Hepatocyte (in vitro differentiated cells): ENCODE data around the gene CBR3.

Experiments
- CTCF ChIP-seq: fragments of 200-600 bp; sonication (generic); IDR thresholded peaks from 2 replicates; pipeline ENCODE4 v1.5.1; 2016; ENCODE audit warnings: antibody characterized with exemption, mild to moderate bottlenecking; ENCODE audit not compliant: poor library complexity
- EZH2 ChIP-seq: fragments of 200-600 bp; sonication (generic); IDR thresholded peaks from 2 replicates; pipeline ENCODE4 v1.6.1; 2016; ENCODE audit warnings: antibody characterized with exemption, mild to moderate bottlenecking, borderline replicate concordance

- TF ChIP-seq CTCF (no peak), EZH2 (no peak)
Measured at GRCh38 chr21:36169470-36170128, 34.7 kb downstream of the CBR3 start.
